K562 (cell line): Measurements from ENCODE around the gene SMARCA4. TPM values are rescaled to one million over a fixed set of nuclear protein-coding genes. Genes with fewer than 3 reads are reported as not detected.

ENCODE experiments used
- ATAC-seq: fragments of 200-7000 bp; cut with Tn5 transposase; 3 replicates; pipeline ENCODE4 v1.9.1; 2020; ENCODE audit warnings: moderate library complexity
- BruUV-seq: library from RNA; stranded (reverse); fragments of 400-500 nt; replicated peaks from 2 replicates; lab custom pipeline; 2021; lab: Mats Ljungman, UMichigan
- CTCF ChIA-PET: fragments of 300-600 bp; formaldehyde crosslinking; extraction: SDS; loops from one replicate; lab custom pipeline; 2021; ENCODE audit warnings: low intra/inter-chr PET ratio; lab: Yijun Ruan, JAX
- POLR2A ChIA-PET: fragments of 300-600, 350-650 bp; sonication (Branson Sonifier 250); formaldehyde crosslinking; extraction: SDS; loops from one replicate; lab custom pipeline; 2021; ENCODE audit warnings: antibody characterized with exemption, inconsistent platforms; lab: Yijun Ruan, JAX
- DNase-seq, 4 experiments: peaks; one replicate each; pipeline versions ENCODE4 v3.0.0 to v3.0.0-alpha.2; 2011 to 2018; ENCODE audit warnings: low spot score in 3 of 4, mixed read lengths in 3 of 4; ENCODE audit errors: extremely low read depth in 1 of 4
- FAIRE-seq: peaks from 2 replicates; lab custom pipeline; 2011; peaks lifted over from hg19 to GRCh38; lab: Jason Lieb, UNC
- H2AFZ ChIP-seq: 2 replicates; pipeline ENCODE4 v1.6.0; 2011; ENCODE audit warnings: low read depth, low read length, control low read depth, inconsistent platforms
- H3K27ac ChIP-seq: fragments of 200-600 bp; 3 replicates; pipeline ENCODE4 v1.8.0; 2011; ENCODE audit warnings: low read depth, mild to moderate bottlenecking, control low read depth, inconsistent platforms, low read length, moderate library complexity, mixed read lengths; ENCODE audit errors: extremely low read depth
- H3K27me3 ChIP-seq, 2 experiments: fragments of 300-600 bp in 1 of 2; 2 replicates in 1 of 2; 3 replicates in 1 of 2; pipeline versions ENCODE4 v1.6.0 to v1.8.0; 2011; ENCODE audit warnings: inconsistent platforms in 2 of 2, low read length in 2 of 2, mild to moderate bottlenecking in 1 of 2, mixed read lengths in 1 of 2, moderate library complexity in 1 of 2; ENCODE audit not compliant: control insufficient read depth in 2 of 2, insufficient read depth in 2 of 2
- H3K36me3 ChIP-seq: fragments of 300-600 bp; 3 replicates; pipeline ENCODE4 v1.8.0; 2011; ENCODE audit warnings: mild to moderate bottlenecking, low read length, inconsistent platforms; ENCODE audit not compliant: control insufficient read depth, insufficient read depth
- H3K4me1 ChIP-seq, 2 experiments: fragments of 200-600 bp in 1 of 2; replicated peaks in 1 of 2; 2 replicates in 1 of 2; 3 replicates in 1 of 2; pipeline versions ENCODE4 v1.5.1 to v1.8.0; 2011; ENCODE audit warnings: inconsistent platforms in 2 of 2, low read length in 2 of 2, mild to moderate bottlenecking in 1 of 2, mixed read lengths in 1 of 2, moderate library complexity in 1 of 2; ENCODE audit not compliant: control insufficient read depth in 2 of 2, insufficient read depth in 2 of 2
- H3K4me2 ChIP-seq: 2 replicates; pipeline ENCODE4 v1.6.1; 2011; ENCODE audit warnings: low read length, control low read depth, inconsistent platforms, mixed read lengths; ENCODE audit not compliant: insufficient read depth
- H3K4me3 ChIP-seq: fragments of 200-600 bp; sonication (generic), shearing (Covaris generic); 2 replicates; pipeline ENCODE4 v1.5.1; 2016; ENCODE audit warnings: control low read depth, inconsistent platforms
- H3K79me2 ChIP-seq: fragments of 200-600 bp; 3 replicates; pipeline ENCODE4 v1.8.0; 2011; ENCODE audit warnings: low read length, inconsistent platforms; ENCODE audit not compliant: control insufficient read depth, insufficient read depth
- H3K9ac ChIP-seq, 2 experiments: 2 replicates each; pipeline versions ENCODE4 v1.6.0 to v1.6.1; 2011; ENCODE audit warnings: low read depth in 2 of 2, low read length in 2 of 2, control low read depth in 1 of 2, inconsistent platforms in 1 of 2, mild to moderate bottlenecking in 1 of 2, mixed read lengths in 1 of 2; ENCODE audit not compliant: insufficient read depth in 1 of 2
- H3K9me1 ChIP-seq: one replicate; pipeline ENCODE4 v1.6.0; 2011; ENCODE audit warnings: inconsistent platforms, mild to moderate bottlenecking, low read length, moderate library complexity; ENCODE audit not compliant: control insufficient read depth, insufficient read depth
- H3K9me3 ChIP-seq: replicated peaks from 2 replicates; pipeline ENCODE4 v1.5.1; 2011; ENCODE audit warnings: low read depth, low read length, inconsistent platforms; ENCODE audit not compliant: control insufficient read depth, insufficient read depth
- H4K20me1 ChIP-seq: replicated peaks from 2 replicates; pipeline ENCODE4 v1.6.1; 2011; ENCODE audit warnings: low read length, inconsistent platforms, mixed read lengths; ENCODE audit not compliant: control insufficient read depth, insufficient read depth
- ASH1L ChIP-seq: fragments of 450-650 bp; IDR thresholded peaks from 2 replicates; pipeline ENCODE4 v1.6.1; 2018; ENCODE audit warnings: borderline replicate concordance, mild to moderate bottlenecking, low read depth; ENCODE audit not compliant: partially characterized antibody
- CGGBP1 ChIP-seq: fragments of 250-450 bp; sonication (Bioruptor Pico); IDR thresholded peaks from 2 replicates; pipeline ENCODE4 v1.9.0; 2021; ENCODE audit warnings: mild to moderate bottlenecking
- CHCHD3 ChIP-seq: fragments of 250-450 bp; sonication (Bioruptor Pico); IDR thresholded peaks from 2 replicates; pipeline ENCODE4 v2.1.2; 2022; ENCODE audit warnings: mild to moderate bottlenecking
- CHD4 ChIP-seq: fragments of 200-600 bp; sonication (generic); IDR thresholded peaks from 3 replicates; pipeline ENCODE4 v1.6.1; 2012; ENCODE audit warnings: low read depth, mild to moderate bottlenecking, mixed read lengths, low read length, inconsistent platforms; ENCODE audit not compliant: insufficient read depth, insufficient replicate concordance, poor library complexity, severe bottlenecking
- FUS ChIP-seq: fragments of 200-400 bp; formaldehyde crosslinking; optimal IDR thresholded peaks from 2 replicates; pipeline ENCODE3; 2017; ENCODE audit warnings: low read depth, low read length
- KLF13 ChIP-seq: fragments of 450-650 bp; IDR thresholded peaks from 2 replicates; pipeline ENCODE4 v1.6.1; 2016; ENCODE audit warnings: missing genetic modification characterization, low read depth, mild to moderate bottlenecking, missing compliant biosample characterization, moderate library complexity, borderline replicate concordance
- LARP7 ChIP-seq: fragments of 450-650 bp; IDR thresholded peaks from 2 replicates; pipeline ENCODE4 v1.6.1; 2016
- NCOR1 ChIP-seq: fragments of 450-650 bp; IDR thresholded peaks from 2 replicates; pipeline ENCODE4 v1.6.1; 2016; ENCODE audit warnings: mild to moderate bottlenecking, moderate library complexity
- PHTF2 ChIP-seq: fragments of 250-450 bp; sonication (Bioruptor Pico); IDR thresholded peaks from 2 replicates; pipeline ENCODE4 v1.5.0; 2021; ENCODE audit warnings: mild to moderate bottlenecking
- PML ChIP-seq: IDR thresholded peaks from 2 replicates; pipeline ENCODE4 v1.6.1; 2012; ENCODE audit warnings: low read length, inconsistent platforms
- RUNX1 ChIP-seq: sonication (generic); IDR thresholded peaks from 2 replicates; pipeline ENCODE4 v1.6.1; 2016; ENCODE audit warnings: antibody characterized with exemption, low read depth
- SIRT6 ChIP-seq: IDR thresholded peaks from one replicate; pipeline ENCODE4 v1.6.1; 2012; ENCODE audit warnings: low read depth, mild to moderate bottlenecking, control low read depth, inconsistent platforms, low read length, moderate library complexity
- SNAPC5 ChIP-seq: fragments of 250-450 bp; sonication (Bioruptor Pico); IDR thresholded peaks from 2 replicates; pipeline ENCODE4 v1.8.0; 2021; ENCODE audit warnings: moderate library complexity, mild to moderate bottlenecking, inconsistent platforms
- TCFL5 ChIP-seq: fragments of 250-450 bp; sonication (Bioruptor Pico); conservative IDR thresholded peaks from 2 replicates; pipeline ENCODE4 v1.6.1; 2021; ENCODE audit warnings: mild to moderate bottlenecking, moderate library complexity, matching md5 sums
- TFAM ChIP-seq: fragments of 250-450 bp; sonication (Bioruptor Pico); conservative IDR thresholded peaks from 2 replicates; pipeline ENCODE4 v1.5.0; 2021; ENCODE audit warnings: mild to moderate bottlenecking, moderate library complexity
- TSC22D4 ChIP-seq: fragments of 450-650 bp; IDR thresholded peaks from 2 replicates; pipeline ENCODE4 v1.6.1; 2016; ENCODE audit warnings: missing genetic modification characterization, missing biosample characterization, control low read depth
- ZC3H11A ChIP-seq: IDR thresholded peaks from 2 replicates; pipeline ENCODE4 v1.6.1; 2012; ENCODE audit warnings: low read depth, low read length, improper control_type of control experiment
- ZNF212 ChIP-seq: fragments of 450-650 bp; formaldehyde crosslinking; IDR thresholded peaks from 2 replicates; pipeline ENCODE4 v1.4.0; 2020; ENCODE audit warnings: mild to moderate bottlenecking
- ZNF41 ChIP-seq: fragments of 250-450 bp; sonication (Bioruptor Pico); conservative IDR thresholded peaks from 2 replicates; pipeline ENCODE4 v1.4.0; 2020; ENCODE audit warnings: mild to moderate bottlenecking
- ZNF511 ChIP-seq: sonication (generic); formaldehyde crosslinking; IDR thresholded peaks from 2 replicates; pipeline ENCODE4 v1.8.0; 2022; ENCODE audit warnings: mild to moderate bottlenecking, missing genetic modification reagents
- WGBS: fragments of 100-300 bp; shearing (Covaris generic); methylation state at CpG from one replicate; pipeline ENCODE4 v1.1.6; 2016; ENCODE audit warnings: low coverage, mixed read lengths; ENCODE audit not compliant: insufficient coverage; ENCODE audit errors: missing lambda C conversion rate; 5-methylcytosine and 5-hydroxymethylcytosine counted together
- in situ Hi-C: fragments of 300-500 bp; cut with MboI; formaldehyde crosslinking; loops from 4 replicates; pipeline ENCODE4 v1.15.0; 2018; ENCODE audit warnings: inconsistent platforms, mixed read lengths
- intact Hi-C: fragments of 100-400 bp; cut with micrococcal nuclease; formaldehyde crosslinking; loops from 2 replicates; pipeline ENCODE4 v1.14.2; 2022
- polyA plus RNA-seq, 8 experiments: library from polyadenylated mRNA; depleted of rRNA in 4 of 8; stranded (reverse) in 5 of 8; unstranded in 3 of 8; fragments of >200 nt; fragmentation: Nextera tagmentation in 2 of 8; fragmentation: Illumina TruSeq in 1 of 8; extraction: Ambion mirVana in 2 of 8; extraction: Trizol in 1 of 8; gene quantifications; 2 replicates each; pipeline versions ENCODE4 v1.2.1 to v1.2.3, GENCODE V29; 2011 to 2014; ENCODE audit warnings: inconsistent platforms in 1 of 8, missing spikeins in 1 of 8
- total RNA-seq, 7 experiments: library from RNA; depleted of rRNA in 6 of 7; stranded (reverse); fragments of >200 nt in 6 of 7; fragmentation: Illumina TruSeq in 2 of 7; extraction: Trizol in 2 of 7; gene quantifications; 2 replicates each; pipeline versions ENCODE4 v1.2.1 to v1.2.3, GENCODE V29; 2011 to 2021; ENCODE audit warnings: low replicate concordance in 1 of 7
- TF ChIP-seq, protein P1 (sequence below), 2 experiments: fragments of 450-650 bp in 1 of 2; sonication (generic) in 1 of 2; formaldehyde crosslinking in 1 of 2; IDR thresholded peaks in 1 of 2; conservative IDR thresholded peaks in 1 of 2; 2 replicates each; pipeline versions ENCODE4 v1.6.1 to v1.8.1; 2016 to 2023; ENCODE audit warnings: mild to moderate bottlenecking in 2 of 2, moderate library complexity in 2 of 2, inconsistent platforms in 1 of 2, missing genetic modification reagents in 1 of 2

SMARCA4 gene
- total and polyA plus RNA-seq, 9 of the 15 experiments (the other 6 are each of a cell fraction or from before 2014, with no cell fraction given): 19.3 to 207 (median 52.1) TPM

DNA sequence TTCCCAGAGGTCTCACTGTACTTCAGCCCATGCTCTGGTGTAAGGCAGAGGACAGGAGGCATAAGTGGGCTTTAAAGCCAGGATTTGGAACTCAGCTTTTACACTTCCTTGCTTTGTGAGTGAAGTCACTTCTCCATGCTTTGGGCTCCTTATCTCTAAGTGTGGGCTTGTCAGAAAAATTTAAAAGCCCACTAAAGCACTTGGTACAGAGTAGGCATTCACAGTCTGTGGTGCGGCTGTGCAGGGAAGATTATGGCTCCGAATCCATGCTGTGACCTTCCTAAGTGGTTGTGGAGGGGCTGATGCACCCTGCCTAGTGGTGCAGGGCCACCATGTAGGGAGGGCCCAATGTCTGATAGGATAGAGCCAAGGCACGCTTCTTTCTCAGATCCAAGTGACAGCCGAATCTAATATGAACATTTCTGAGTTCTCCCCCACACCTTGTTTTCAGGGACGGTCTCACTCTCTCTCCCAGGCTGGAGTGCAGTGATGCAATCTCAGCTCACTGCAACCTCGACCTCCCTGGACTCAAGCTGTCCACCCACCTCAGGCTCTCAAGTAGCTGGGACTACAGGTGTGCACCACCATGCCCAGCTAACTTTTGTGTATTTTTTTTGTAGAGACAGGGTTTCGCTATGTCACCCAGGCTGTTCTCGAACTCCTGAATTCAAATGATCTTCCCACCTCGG is 25.3 kb upstream of the SMARCA4 start:
- peaks cover 4% of the 10 kb centered on the region for H3K79me2 ChIP-seq
- H3K4me3 ChIP-seq: no peak overlapping the region
- in situ Hi-C loops (no loop called here), intact Hi-C loops (loop anchor here (5.0 kb wide), 1 partner anchor 197 kb away; no protein-coding TSS in a partner anchor)
- H3K27me3 ChIP-seq: no peaks in the 10 kb centered on the region
- POLR2A ChIA-PET: interaction anchor here (0.6 to 0.7 kb wide), 3 partner anchors 10 to 48 kb away, joined by 3 to 5 read pairs (median 4); no protein-coding TSS in a partner anchor
- peaks cover 17% of the 10 kb centered on the region for H3K36me3 ChIP-seq
- H4K20me1 ChIP-seq: 0 out of 2 replicates have a peak, but pooled peaks cover 4% of the 10 kb centered on the region
- no peaks in the 10 kb centered on the region for H3K9me3 ChIP-seq
- H3K27ac ChIP-seq: peak overlapping the region; percentile 69; the same call in 2 of the 3 replicates
- CTCF ChIA-PET: interaction anchor here (0.7 kb wide), 1 partner anchor 98 kb away, joined by 3 read pairs; no protein-coding TSS in a partner anchor
- H2AFZ ChIP-seq: peak overlapping the region; percentile 54
- WGBS: 26% methylated on average over 9 of the region's 9 CpGs
- H3K4me2 ChIP-seq: peak overlapping the region; percentile 46
- ATAC-seq: peak; percentile 86
- DNase-seq: peak in 3 of 4 experiments; percentile 6 to 72 (median 58)
- BruUV-seq: no TSS peak
- H3K9me1 ChIP-seq: no peaks in the 10 kb centered on the region
- peak overlapping the region; percentile 12 to 74; a peak in 2 of 4 replicates for H3K9ac ChIP-seq
- peaks cover 18 to 20% of the 10 kb centered on the region in 2 experiments for H3K4me1 ChIP-seq
- FAIRE-seq: peak; percentile 77
- TF ChIP-seq TSC22D4 (no peak), PML (no peak), ZC3H11A (no peak), KLF13 (no peak), FUS (no peak), CGGBP1 (no peak), ASH1L (no peak), ZNF511 (CRISPR knock-in tag) (no peak), LARP7 (no peak), PHTF2 (no peak), CHD4 (no peak), TCFL5 (CRISPR knock-in tag) (no peak), CHCHD3 (no peak), ZNF41 (CRISPR knock-in tag) (no peak), RUNX1 (no peak), ZNF212 (CRISPR knock-in tag) (no peak), TFAM (CRISPR knock-in tag) (no peak), SIRT6 (no peak), SNAPC5 (CRISPR knock-in tag) (no peak), NCOR1 (0 out of 2 replicates have a peak, but pooled peaks have one; percentile 40)
- TF ChIP-seq, protein P1, sequence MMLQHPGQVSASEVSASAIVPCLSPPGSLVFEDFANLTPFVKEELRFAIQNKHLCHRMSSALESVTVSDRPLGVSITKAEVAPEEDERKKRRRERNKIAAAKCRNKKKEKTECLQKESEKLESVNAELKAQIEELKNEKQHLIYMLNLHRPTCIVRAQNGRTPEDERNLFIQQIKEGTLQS (IDR thresholded peaks at IDR 0.05): peak; percentile 85
- TF ChIP-seq, protein P1 (CRISPR knock-in tag; conservative IDR thresholded peaks at IDR 0.05): no peak; the same call in 1 of the 2 replicates
